SU-DHL-6 (cell line): Measurements from ENCODE around the gene CRP.

Experiments
- EZH2phosphoT487 ChIP-seq: fragments of 200-600 bp; sonication (generic), shearing (Covaris generic); conservative IDR thresholded peaks from 2 replicates; pipeline ENCODE4 v1.6.1; 2018; ENCODE audit warnings: mild to moderate bottlenecking, antibody characterized with exemption, low read length, moderate library complexity, mixed read lengths
- TF ChIP-seq, protein P1 (sequence below): fragments of 200-600 bp; sonication (generic); IDR thresholded peaks from one replicate; pipeline ENCODE4 v1.5.1; 2017; ENCODE audit warnings: antibody characterized with exemption, mild to moderate bottlenecking, low read length, moderate library complexity; ENCODE audit not compliant: insufficient read depth, poor library complexity, severe bottlenecking

GRCh38 chr1:159712080-159712479 is 2.3 kb downstream of the CRP start:
- TF ChIP-seq, protein P1, sequence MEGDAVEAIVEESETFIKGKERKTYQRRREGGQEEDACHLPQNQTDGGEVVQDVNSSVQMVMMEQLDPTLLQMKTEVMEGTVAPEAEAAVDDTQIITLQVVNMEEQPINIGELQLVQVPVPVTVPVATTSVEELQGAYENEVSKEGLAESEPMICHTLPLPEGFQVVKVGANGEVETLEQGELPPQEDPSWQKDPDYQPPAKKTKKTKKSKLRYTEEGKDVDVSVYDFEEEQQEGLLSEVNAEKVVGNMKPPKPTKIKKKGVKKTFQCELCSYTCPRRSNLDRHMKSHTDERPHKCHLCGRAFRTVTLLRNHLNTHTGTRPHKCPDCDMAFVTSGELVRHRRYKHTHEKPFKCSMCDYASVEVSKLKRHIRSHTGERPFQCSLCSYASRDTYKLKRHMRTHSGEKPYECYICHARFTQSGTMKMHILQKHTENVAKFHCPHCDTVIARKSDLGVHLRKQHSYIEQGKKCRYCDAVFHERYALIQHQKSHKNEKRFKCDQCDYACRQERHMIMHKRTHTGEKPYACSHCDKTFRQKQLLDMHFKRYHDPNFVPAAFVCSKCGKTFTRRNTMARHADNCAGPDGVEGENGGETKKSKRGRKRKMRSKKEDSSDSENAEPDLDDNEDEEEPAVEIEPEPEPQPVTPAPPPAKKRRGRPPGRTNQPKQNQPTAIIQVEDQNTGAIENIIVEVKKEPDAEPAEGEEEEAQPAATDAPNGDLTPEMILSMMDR: no peak
- no peak for TF ChIP-seq EZH2phosphoT487
